H7 (cell line): Measurements from ENCODE around the gene RAPGEF6. TPM values are rescaled to one million over a fixed set of nuclear protein-coding genes. Genes with fewer than 3 reads are reported as not detected.
"Not testable (repeated sequence)": the region's sequence is repeated elsewhere in the genome, so short reads cannot be mapped to it uniquely, and the experiment has no call there.

Experiments
- DNase-seq: peaks from one replicate; pipeline ENCODE4 v3.0.0; 2012
- H3K27me3 ChIP-seq: 2 replicates; pipeline ENCODE4 v1.6.0; 2011; ENCODE audit warnings: mild to moderate bottlenecking, low read length; ENCODE audit not compliant: control insufficient read depth, insufficient read depth
- H3K36me3 ChIP-seq: replicated peaks from 2 replicates; pipeline ENCODE4 v1.5.1; 2011; ENCODE audit warnings: low read length; ENCODE audit not compliant: control insufficient read depth, insufficient read depth
- H3K4me3 ChIP-seq: 2 replicates; pipeline ENCODE4 v1.5.1; 2011; ENCODE audit warnings: low read depth, mild to moderate bottlenecking, control low read depth, low read length, moderate library complexity; ENCODE audit not compliant: insufficient read depth
- total RNA-seq: library from RNA; depleted of rRNA; stranded (reverse); fragments of >200 nt; shearing (Covaris generic); gene quantifications from 2 replicates; pipeline ENCODE4 v1.2.3, GENCODE V29; 2014

The RAPGEF6 gene
- total RNA-seq, 1 experiment from 2014 or later = 6.1 TPM

- H3K27me3 ChIP-seq = no peaks in the 10 kb centered on the region
- no peaks in the 10 kb centered on the region for H3K36me3 ChIP-seq
- DNase-seq = no peak
- no peak overlapping the region for H3K4me3 ChIP-seq
Measured at GRCh38 chr5:131607903-131608540, 27.0 kb downstream of the RAPGEF6 start.

- no peak overlapping the region for H3K4me3 ChIP-seq
- no peaks in the 10 kb centered on the region for H3K36me3 ChIP-seq
- DNase-seq = no peak
- H3K27me3 ChIP-seq = no peaks in the 10 kb centered on the region
Measured at GRCh38 chr5:131607418-131607817, 27.6 kb downstream of the RAPGEF6 start.

- DNase-seq = no peak
- H3K36me3 ChIP-seq = no peaks in the 10 kb centered on the region
- no peak overlapping the region for H3K4me3 ChIP-seq
Measured at GRCh38 chr5:131605086-131605485, 29.9 kb downstream of the RAPGEF6 start.

GRCh38 chr5:131595088-131596033 lies 39.7 kb downstream of the RAPGEF6 start:
- H3K4me3 ChIP-seq = no peak overlapping the region
- H3K27me3 ChIP-seq = no peaks in the 10 kb centered on the region
- DNase-seq = no peak
- no peaks in the 10 kb centered on the region for H3K36me3 ChIP-seq

More at GRCh38 chr5:131605086-131605485, 29.9 kb downstream of the RAPGEF6 start:
- no peaks in the 10 kb centered on the region for H3K27me3 ChIP-seq

GRCh38 chr5:131593921-131594320 lies 41.1 kb downstream of the RAPGEF6 start:
- Histone ChIP-seq H3K36me3 (no peaks in the 10 kb centered on the region), H3K27me3 (no peaks in the 10 kb centered on the region), H3K4me3 (no peak overlapping the region)
- no peak for DNase-seq

- not testable (repeated sequence) for H3K27me3 ChIP-seq, H3K36me3 ChIP-seq, DNase-seq, H3K4me3 ChIP-seq
Measured at GRCh38 chr5:131593436-131593835, 41.6 kb downstream of the RAPGEF6 start.

GRCh38 chr5:131589510-131590348 lies 45.3 kb downstream of the RAPGEF6 start:
- Histone ChIP-seq H3K4me3 (no peak overlapping the region), H3K27me3 (no peaks in the 10 kb centered on the region), H3K36me3 (no peaks in the 10 kb centered on the region)
- peak; percentile 58 for DNase-seq

- no peaks in the 10 kb centered on the region for H3K27me3 ChIP-seq
- H3K4me3 ChIP-seq = no peak overlapping the region
- DNase-seq = no peak
- H3K36me3 ChIP-seq = no peaks in the 10 kb centered on the region
Measured at GRCh38 chr5:131587541-131587940, 47.5 kb downstream of the RAPGEF6 start.

- Histone ChIP-seq H3K4me3 (no peak overlapping the region), H3K36me3 (no peaks in the 10 kb centered on the region), H3K27me3 (no peaks in the 10 kb centered on the region)
- no peak for DNase-seq
Measured at GRCh38 chr5:131581702-131582101, 53.3 kb downstream of the RAPGEF6 start.

- no peak for DNase-seq
- Histone ChIP-seq H3K36me3 (no peaks in the 10 kb centered on the region), H3K4me3 (no peak overlapping the region), H3K27me3 (no peaks in the 10 kb centered on the region)
Measured at GRCh38 chr5:131579917-131580671, 54.9 kb downstream of the RAPGEF6 start.

- H3K36me3 ChIP-seq = no peaks in the 10 kb centered on the region
- DNase-seq = no peak
- H3K4me3 ChIP-seq = no peak overlapping the region
- H3K27me3 ChIP-seq = no peaks in the 10 kb centered on the region
Measured at GRCh38 chr5:131575660-131576227, 59.3 kb downstream of the RAPGEF6 start.

GRCh38 chr5:131571669-131572168 lies 63.3 kb downstream of the RAPGEF6 start:
- no peak overlapping the region for H3K4me3 ChIP-seq
- no peaks in the 10 kb centered on the region for H3K27me3 ChIP-seq
- no peak for DNase-seq
- H3K36me3 ChIP-seq = no peaks in the 10 kb centered on the region

GRCh38 chr5:131570757-131571156 lies 64.3 kb downstream of the RAPGEF6 start:
- Histone ChIP-seq H3K36me3 (no peaks in the 10 kb centered on the region), H3K27me3 (no peaks in the 10 kb centered on the region), H3K4me3 (no peak overlapping the region)
- no peak for DNase-seq
